ENCODE data around the gene RAB1B.
"Not testable (repeated sequence)": the region's sequence is repeated elsewhere in the genome, so short reads cannot be mapped to it uniquely, and the experiment has no call there.

- TF ChIP-seq CTCF, POLR2A (IDR thresholded peaks at IDR 0.05): not testable (repeated sequence)
Observed at GRCh38 chr11:66253081-66253480, 15.4 kb upstream of the RAB1B start.
